Left lung (tissue), 10 donors: Measurements from ENCODE around the gene PGM2L1. TPM values are rescaled to one million over a fixed set of nuclear protein-coding genes. Genes with fewer than 3 reads are reported as not detected.
"Not testable (repeated sequence)": the region's sequence is repeated elsewhere in the genome, so short reads cannot be mapped to it uniquely, and the experiment has no call there.

Experiments used
- ATAC-seq: fragments of 200-7000 bp; cut with Tn5 transposase; one replicate; pipeline ENCODE4 v1.9.1; 2020; ENCODE audit warnings: moderate library complexity
- DNase-seq, 4 donors: peaks; one replicate each; pipeline ENCODE4 v3.0.0-alpha.2; 2013 to 2020
- H3K27ac ChIP-seq, 2 donors: fragments of 200-600 bp; sonication (generic) in 1 of 2; one replicate each; pipeline versions ENCODE4 v1.5.0 to v1.8.0; 2020 to 2021
- H3K27me3 ChIP-seq, 2 donors: fragments of 200-600 bp; sonication (generic) in 1 of 2; one replicate each; pipeline versions ENCODE4 v1.5.0 to v1.8.0; 2020 to 2021
- H3K36me3 ChIP-seq, 2 donors: fragments of 200-600 bp; sonication (generic) in 1 of 2; one replicate each; pipeline versions ENCODE4 v1.5.0 to v1.8.0; 2020 to 2021
- H3K4me1 ChIP-seq, 2 donors: fragments of 200-600 bp; one replicate each; pipeline ENCODE4 v1.8.0; 2021
- H3K4me3 ChIP-seq, 2 donors: fragments of 200-600 bp; sonication (generic) in 1 of 2; one replicate each; pipeline versions ENCODE4 v1.5.0 to v1.8.0; 2020 to 2021; ENCODE audit warnings: mild to moderate bottlenecking in 1 of 2
- H3K9me3 ChIP-seq, 2 donors: fragments of 200-600 bp; sonication (generic) in 1 of 2; one replicate each; pipeline versions ENCODE4 v1.5.0 to v1.8.0; 2020 to 2021
- CTCF ChIP-seq, 2 donors: fragments of 200-600 bp; sonication (generic) in 1 of 2; IDR thresholded peaks; one replicate each; pipeline versions ENCODE4 v1.5.0 to v1.8.0; 2021; ENCODE audit warnings: antibody characterized with exemption in 2 of 2
- intact Hi-C, 2 donors: fragments of 100-400 bp; cut with DNase I; formaldehyde crosslinking; loops; one replicate each; pipeline versions ENCODE4 v1.11.2 to v1.14.2; 2022
- polyA plus RNA-seq, 6 donors: library from polyadenylated mRNA; unstranded; fragments of 120-200 nt; gene quantifications; one replicate each; pipeline ENCODE4 v1.2.1, GENCODE V29; 2013; ENCODE audit not compliant: insufficient read length in 6 of 6
- total RNA-seq, 2 donors: library from RNA; stranded (reverse); fragmentation: NEBNext Ultra II Directional; extraction: Animal tissue kit (Norgen Biotek cat#: 25700); gene quantifications; one replicate each; pipeline ENCODE4 v1.2.1, GENCODE V29; 2021
- donor health status: DM: no; HTN: yes; CAD: no.
- donor health status: DM: no; HTN: no; CAD: no.

Gene PGM2L1
- total and polyA plus RNA-seq, 8 donors = 4.8 to 12.2 (median 5.7) TPM

GRCh38 chr11:74417379-74417804 lies 19.2 kb upstream of the PGM2L1 start:
- intact Hi-C loops = no loop called here
- TF ChIP-seq CTCF (IDR thresholded peaks at IDR 0.05) = no peak
- Histone ChIP-seq H3K4me1 (peaks cover 11 to 19% of the 10 kb centered on the region in 2 donors), H3K4me3 (no peak overlapping the region), H3K27ac (peak overlapping the region; percentile 39 to 77), H3K27me3 (no peaks in the 10 kb centered on the region), H3K9me3 (no peaks in the 10 kb centered on the region), H3K36me3 (no peaks in the 10 kb centered on the region)
- ATAC-seq = peak; percentile 66
- DNase-seq = peak in 2 of 4 donors; percentile 34 to 75

GRCh38 chr11:74416974-74417373 lies 18.7 kb upstream of the PGM2L1 start:
- H3K9me3 ChIP-seq, H3K4me3 ChIP-seq, H3K27me3 ChIP-seq, H3K36me3 ChIP-seq, intact Hi-C loops, DNase-seq: not testable (repeated sequence)
- ATAC-seq = peak; percentile 45
- Histone ChIP-seq H3K27ac (peak overlapping the region in 1 of 2 donors; percentile 77), H3K4me1 (peaks cover 11 to 19% of the 10 kb centered on the region in 2 donors)

- H3K9me3 ChIP-seq = no peaks in the 10 kb centered on the region
- no peaks in the 10 kb centered on the region for H3K27me3 ChIP-seq
- H3K27ac ChIP-seq = no peak overlapping the region
- no peak for ATAC-seq
- intact Hi-C loops = no loop called here
- peaks cover 7 to 8% of the 10 kb centered on the region in 2 donors for H3K4me1 ChIP-seq
- no peak for DNase-seq
- no peak overlapping the region for H3K4me3 ChIP-seq
- H3K36me3 ChIP-seq = no peaks in the 10 kb centered on the region
- no peak for TF ChIP-seq CTCF (IDR thresholded peaks at IDR 0.05)
Observed at GRCh38 chr11:74412733-74413359, 14.6 kb upstream of the PGM2L1 start.

GRCh38 chr11:74412321-74412720 lies 14.1 kb upstream of the PGM2L1 start:
- peaks cover 3% of the 10 kb centered on the region in 2 donors for H3K4me1 ChIP-seq
- H3K36me3 ChIP-seq = no peaks in the 10 kb centered on the region
- intact Hi-C loops = no loop called here
- no peak for DNase-seq
- H3K4me3 ChIP-seq = no peak overlapping the region
- no peak for ATAC-seq
- H3K9me3 ChIP-seq = no peaks in the 10 kb centered on the region
- H3K27me3 ChIP-seq = no peaks in the 10 kb centered on the region
- H3K27ac ChIP-seq = no peak overlapping the region
- no peak for TF ChIP-seq CTCF (IDR thresholded peaks at IDR 0.05)

GRCh38 chr11:74409633-74410032 lies 11.4 kb upstream of the PGM2L1 start:
- H3K4me1 ChIP-seq = no peaks in the 10 kb centered on the region
- no peaks in the 10 kb centered on the region for H3K9me3 ChIP-seq
- no peak overlapping the region for H3K4me3 ChIP-seq
- no peak for ATAC-seq
- intact Hi-C loops = no loop called here
- TF ChIP-seq CTCF (IDR thresholded peaks at IDR 0.05) = no peak
- H3K36me3 ChIP-seq = no peaks in the 10 kb centered on the region
- no peaks in the 10 kb centered on the region for H3K27me3 ChIP-seq
- DNase-seq = no peak
- no peak overlapping the region for H3K27ac ChIP-seq
